Astrocyte (in vitro differentiated cells and primary cell): ENCODE results near the gene ZSCAN10.

Experiments used
- EZH2 ChIP-seq: IDR thresholded peaks from 2 replicates; pipeline ENCODE4 v1.6.1; 2012; ENCODE audit warnings: mild to moderate bottlenecking, low read length, inconsistent platforms; ENCODE audit not compliant: insufficient read depth
- TF ChIP-seq, protein P1 (sequence below): IDR thresholded peaks from 2 replicates; pipeline ENCODE4 v1.5.1; 2011; ENCODE audit warnings: low read depth, mild to moderate bottlenecking, inconsistent platforms, low read length, moderate library complexity; ENCODE audit not compliant: insufficient read depth

DNA sequence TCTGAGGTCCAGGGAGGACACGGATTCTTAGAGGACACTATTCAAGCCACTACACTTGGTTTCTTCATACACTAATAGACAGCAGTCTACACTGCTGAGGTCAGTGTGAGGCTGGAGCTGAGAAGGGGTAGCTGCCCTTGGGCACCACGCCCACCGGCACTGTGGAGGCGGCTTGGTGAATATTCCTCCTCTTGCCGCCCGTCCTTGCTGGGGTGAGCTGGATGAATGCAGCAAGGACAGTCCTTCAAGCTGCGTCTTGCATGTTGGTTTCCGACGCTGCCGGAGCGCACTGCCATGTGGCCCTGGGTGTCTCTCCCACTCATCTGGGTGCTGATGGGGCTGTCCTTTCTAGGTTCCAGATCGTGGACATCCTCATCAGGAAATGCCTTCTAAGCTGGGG lies 15.9 kb upstream of the ZSCAN10 start:
- TF ChIP-seq, protein P1, sequence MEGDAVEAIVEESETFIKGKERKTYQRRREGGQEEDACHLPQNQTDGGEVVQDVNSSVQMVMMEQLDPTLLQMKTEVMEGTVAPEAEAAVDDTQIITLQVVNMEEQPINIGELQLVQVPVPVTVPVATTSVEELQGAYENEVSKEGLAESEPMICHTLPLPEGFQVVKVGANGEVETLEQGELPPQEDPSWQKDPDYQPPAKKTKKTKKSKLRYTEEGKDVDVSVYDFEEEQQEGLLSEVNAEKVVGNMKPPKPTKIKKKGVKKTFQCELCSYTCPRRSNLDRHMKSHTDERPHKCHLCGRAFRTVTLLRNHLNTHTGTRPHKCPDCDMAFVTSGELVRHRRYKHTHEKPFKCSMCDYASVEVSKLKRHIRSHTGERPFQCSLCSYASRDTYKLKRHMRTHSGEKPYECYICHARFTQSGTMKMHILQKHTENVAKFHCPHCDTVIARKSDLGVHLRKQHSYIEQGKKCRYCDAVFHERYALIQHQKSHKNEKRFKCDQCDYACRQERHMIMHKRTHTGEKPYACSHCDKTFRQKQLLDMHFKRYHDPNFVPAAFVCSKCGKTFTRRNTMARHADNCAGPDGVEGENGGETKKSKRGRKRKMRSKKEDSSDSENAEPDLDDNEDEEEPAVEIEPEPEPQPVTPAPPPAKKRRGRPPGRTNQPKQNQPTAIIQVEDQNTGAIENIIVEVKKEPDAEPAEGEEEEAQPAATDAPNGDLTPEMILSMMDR = no peak
- no peak for TF ChIP-seq EZH2
